Panc1 (cell line): Measurements from ENCODE around the gene CCDC34. TPM values are rescaled to one million over a fixed set of nuclear protein-coding genes. Genes with fewer than 3 reads are reported as not detected.

ENCODE experiments used
- ATAC-seq: fragments of 200-7000 bp; cut with Tn5 transposase; 2 replicates; pipeline ENCODE4 v1.9.1; 2020; ENCODE audit warnings: mild to moderate bottlenecking, moderate library complexity
- BruUV-seq: library from RNA; stranded (reverse); fragments of 400-500 nt; replicated peaks from 2 replicates; lab custom pipeline; 2021; lab: Mats Ljungman, UMichigan
- CTCF ChIA-PET: fragments of 300-600 bp; sonication (Branson Sonifier 250); formaldehyde crosslinking; loops from one replicate; lab custom pipeline; 2022; ENCODE audit warnings: antibody characterized with exemption; lab: Charles Lee
- POLR2A ChIA-PET: fragments of 300-600 bp; sonication (Branson Sonifier 250); formaldehyde crosslinking; loops from one replicate; lab custom pipeline; 2022; ENCODE audit warnings: antibody characterized with exemption; lab: Charles Lee
- DNase-seq: peaks from one replicate; pipeline ENCODE4 v3.0.0-alpha.2; 2010; ENCODE audit warnings: low read depth, low spot score
- H3K27ac ChIP-seq: 2 replicates; pipeline ENCODE4 v1.5.1; 2011; ENCODE audit warnings: mild to moderate bottlenecking, low read length, inconsistent platforms
- H3K27me3 ChIP-seq: fragments of 200-500 bp; sonication (Bioruptor generic); 2 replicates; pipeline ENCODE4 v1.6.0; 2014; ENCODE audit warnings: low read length, inconsistent platforms; ENCODE audit not compliant: control insufficient read depth, insufficient read depth
- H3K36me3 ChIP-seq: fragments of 200-500 bp; sonication (Bioruptor generic); 2 replicates; pipeline ENCODE4 v1.5.1; 2014; ENCODE audit warnings: inconsistent platforms, mild to moderate bottlenecking, low read length, moderate library complexity; ENCODE audit not compliant: control insufficient read depth, insufficient read depth
- H3K4me1 ChIP-seq: 2 replicates; pipeline ENCODE4 v1.5.1; 2011; ENCODE audit warnings: inconsistent platforms, mild to moderate bottlenecking, low read length, moderate library complexity; ENCODE audit not compliant: control insufficient read depth, insufficient read depth
- H3K4me3 ChIP-seq, 2 experiments: 2 replicates each; pipeline ENCODE4 v1.5.1; 2011 to 2012; ENCODE audit warnings: low read depth in 2 of 2, low read length in 2 of 2, mild to moderate bottlenecking in 2 of 2, inconsistent platforms in 1 of 2, moderate library complexity in 1 of 2
- H3K9me3 ChIP-seq: fragments of 200-500 bp; sonication (Bioruptor generic); 2 replicates; pipeline ENCODE4 v1.5.1; 2014; ENCODE audit warnings: low read depth, mild to moderate bottlenecking, inconsistent platforms, low read length, moderate library complexity; ENCODE audit not compliant: control insufficient read depth, insufficient read depth
- POLR2AphosphoS5 ChIP-seq: IDR thresholded peaks from 2 replicates; pipeline ENCODE4 v1.6.1; 2012; ENCODE audit warnings: mild to moderate bottlenecking, low read depth, low read length, moderate library complexity
- REST ChIP-seq, 2 experiments: IDR thresholded peaks; 2 replicates each; pipeline ENCODE4 v1.6.1; 2011 to 2012; ENCODE audit warnings: low read depth in 2 of 2, control low read depth in 1 of 2, low read length in 1 of 2, mild to moderate bottlenecking in 1 of 2, moderate library complexity in 1 of 2; ENCODE audit not compliant: insufficient read depth in 1 of 2
- SIN3A ChIP-seq: IDR thresholded peaks from 2 replicates; pipeline ENCODE4 v1.6.1; 2012; ENCODE audit warnings: low read depth, mild to moderate bottlenecking, low read length, moderate library complexity, borderline replicate concordance; ENCODE audit not compliant: insufficient read depth
- TCF7L2 ChIP-seq: IDR thresholded peaks from 2 replicates; pipeline ENCODE4 v1.6.1; 2011; ENCODE audit warnings: mild to moderate bottlenecking, low read depth, low read length, inconsistent platforms
- in situ Hi-C: cut with HindIII; loops from 2 replicates; pipeline ENCODE4 v1.10.0; 2016; ENCODE audit warnings: low sequenced_read_pairs, low pct_unique_long_range_greater_than_20kb
- intact Hi-C: fragments of 100-400 bp; cut with micrococcal nuclease; formaldehyde crosslinking; loops from one replicate; pipeline ENCODE4 v1.10.0; 2022; ENCODE audit not compliant: unreplicated experiment
- total RNA-seq: library from RNA; stranded (reverse); gene quantifications from one replicate; pipeline ENCODE4 v1.2.1, GENCODE V29; 2021; ENCODE audit not compliant: unreplicated experiment
- TF ChIP-seq, protein P1 (sequence below): fragments of 450-650 bp; IDR thresholded peaks from 2 replicates; pipeline ENCODE4 v1.5.1; 2017; ENCODE audit warnings: mild to moderate bottlenecking

Gene CCDC34
- total RNA-seq, 1 experiment from 2014 or later: 28.3 TPM

DNA sequence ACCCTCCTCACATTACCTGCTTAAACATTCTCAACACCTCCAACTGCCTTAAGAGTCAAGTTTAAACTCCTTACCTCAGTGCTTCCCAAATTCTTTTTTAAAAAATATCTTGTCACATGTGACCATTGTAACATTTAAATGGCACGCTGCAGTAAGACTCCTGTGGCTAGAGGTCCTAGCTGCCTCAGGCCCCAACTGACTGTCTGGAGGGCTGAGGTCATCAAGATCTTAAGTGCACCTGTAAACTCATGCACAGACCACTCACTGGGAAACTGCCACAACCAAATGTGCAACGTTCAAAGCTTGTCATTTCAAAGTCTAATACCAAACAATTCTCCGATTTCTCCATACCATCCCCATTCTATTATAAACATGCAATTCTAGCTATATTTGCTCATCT, 16.4 kb upstream of the CCDC34 start:
- H3K9me3 ChIP-seq: no peaks in the 10 kb centered on the region
- H3K4me3 ChIP-seq: no peak overlapping the region
- no peak for TF ChIP-seq REST (IDR thresholded peaks at IDR 0.05; ENCODE audit: insufficient read depth in 1 of 2, low read depth in 2 of 2, low read length in 1 of 2)
- TF ChIP-seq, protein P1, sequence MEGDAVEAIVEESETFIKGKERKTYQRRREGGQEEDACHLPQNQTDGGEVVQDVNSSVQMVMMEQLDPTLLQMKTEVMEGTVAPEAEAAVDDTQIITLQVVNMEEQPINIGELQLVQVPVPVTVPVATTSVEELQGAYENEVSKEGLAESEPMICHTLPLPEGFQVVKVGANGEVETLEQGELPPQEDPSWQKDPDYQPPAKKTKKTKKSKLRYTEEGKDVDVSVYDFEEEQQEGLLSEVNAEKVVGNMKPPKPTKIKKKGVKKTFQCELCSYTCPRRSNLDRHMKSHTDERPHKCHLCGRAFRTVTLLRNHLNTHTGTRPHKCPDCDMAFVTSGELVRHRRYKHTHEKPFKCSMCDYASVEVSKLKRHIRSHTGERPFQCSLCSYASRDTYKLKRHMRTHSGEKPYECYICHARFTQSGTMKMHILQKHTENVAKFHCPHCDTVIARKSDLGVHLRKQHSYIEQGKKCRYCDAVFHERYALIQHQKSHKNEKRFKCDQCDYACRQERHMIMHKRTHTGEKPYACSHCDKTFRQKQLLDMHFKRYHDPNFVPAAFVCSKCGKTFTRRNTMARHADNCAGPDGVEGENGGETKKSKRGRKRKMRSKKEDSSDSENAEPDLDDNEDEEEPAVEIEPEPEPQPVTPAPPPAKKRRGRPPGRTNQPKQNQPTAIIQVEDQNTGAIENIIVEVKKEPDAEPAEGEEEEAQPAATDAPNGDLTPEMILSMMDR: no peak
- no peak for TF ChIP-seq TCF7L2
- TF ChIP-seq SIN3A: no peak
- no peak for TF ChIP-seq POLR2AphosphoS5
- peaks cover 3% of the 10 kb centered on the region; the same call in 1 of the 2 replicates for H3K4me1 ChIP-seq
- DNase-seq (no peak), ATAC-seq (no peak)
- no peak overlapping the region for H3K27ac ChIP-seq
- ChIA-PET CTCF (interaction anchor here (0.5 kb wide), 1 partner anchor 36 kb away, joined by 3 read pairs; no protein-coding TSS in a partner anchor), POLR2A (interaction anchor here (0.6 kb wide), 1 partner anchor 93 kb away, joined by 14 read pairs; the partner anchor contains the start of gene LGR4)
- in situ Hi-C loops (no loop called here), intact Hi-C loops (no loop called here)
- no TSS peak for BruUV-seq
- peaks cover 18% of the 10 kb centered on the region for H3K36me3 ChIP-seq
- H3K27me3 ChIP-seq: no peaks in the 10 kb centered on the region

GRCh38 chr11:27375370-27375769, 12.4 kb upstream of the CCDC34 start:
- ChIA-PET POLR2A (interaction anchor here (0.7 kb wide), 2 partner anchors 32 to 150 kb away, joined by 5 to 8 read pairs; no protein-coding TSS in a partner anchor), CTCF (no interaction called here)
- Histone ChIP-seq H3K4me3 (no peak overlapping the region), H3K36me3 (peaks cover 6% of the 10 kb centered on the region; the same call in 1 of the 2 replicates), H3K27me3 (no peaks in the 10 kb centered on the region), H3K4me1 (peaks cover 6% of the 10 kb centered on the region), H3K27ac (no peak overlapping the region), H3K9me3 (no peaks in the 10 kb centered on the region)
- no peak for DNase-seq
- BruUV-seq: no TSS peak
- no peak for ATAC-seq
- intact Hi-C loops: no loop called here
- in situ Hi-C loops: no loop called here
- no peak for TF ChIP-seq POLR2AphosphoS5
- TF ChIP-seq REST (IDR thresholded peaks at IDR 0.05; ENCODE audit: insufficient read depth in 1 of 2, low read depth in 2 of 2, low read length in 1 of 2): no peak
- TF ChIP-seq SIN3A: no peak
- TF ChIP-seq, protein P1: no peak
- no peak for TF ChIP-seq TCF7L2
